Measurements from ENCODE around the gene LIN54.
"Not testable (repeated sequence)": the region's sequence is repeated elsewhere in the genome, so short reads cannot be mapped to it uniquely, and the experiment has no call there.

GRCh38 chr4:83043157-83043556 lies 32.5 kb upstream of the LIN54 start:
- TF ChIP-seq, protein P1, sequence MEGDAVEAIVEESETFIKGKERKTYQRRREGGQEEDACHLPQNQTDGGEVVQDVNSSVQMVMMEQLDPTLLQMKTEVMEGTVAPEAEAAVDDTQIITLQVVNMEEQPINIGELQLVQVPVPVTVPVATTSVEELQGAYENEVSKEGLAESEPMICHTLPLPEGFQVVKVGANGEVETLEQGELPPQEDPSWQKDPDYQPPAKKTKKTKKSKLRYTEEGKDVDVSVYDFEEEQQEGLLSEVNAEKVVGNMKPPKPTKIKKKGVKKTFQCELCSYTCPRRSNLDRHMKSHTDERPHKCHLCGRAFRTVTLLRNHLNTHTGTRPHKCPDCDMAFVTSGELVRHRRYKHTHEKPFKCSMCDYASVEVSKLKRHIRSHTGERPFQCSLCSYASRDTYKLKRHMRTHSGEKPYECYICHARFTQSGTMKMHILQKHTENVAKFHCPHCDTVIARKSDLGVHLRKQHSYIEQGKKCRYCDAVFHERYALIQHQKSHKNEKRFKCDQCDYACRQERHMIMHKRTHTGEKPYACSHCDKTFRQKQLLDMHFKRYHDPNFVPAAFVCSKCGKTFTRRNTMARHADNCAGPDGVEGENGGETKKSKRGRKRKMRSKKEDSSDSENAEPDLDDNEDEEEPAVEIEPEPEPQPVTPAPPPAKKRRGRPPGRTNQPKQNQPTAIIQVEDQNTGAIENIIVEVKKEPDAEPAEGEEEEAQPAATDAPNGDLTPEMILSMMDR (IDR thresholded peaks at IDR 0.05), result not testable (repeated sequence)
- TF ChIP-seq POLR2A (IDR thresholded peaks at IDR 0.05), result not testable (repeated sequence)
